Spleen (tissue), 7 donors: ENCODE measurements around the gene PDE4B.

Source experiments
- POLR2A ChIP-seq, 3 donors: fragments of 450-650 bp; IDR thresholded peaks; one replicate each; pipeline ENCODE4 v1.5.1; 2017; ENCODE audit warnings: antibody characterized with exemption in 3 of 3, mild to moderate bottlenecking in 1 of 3
- TF ChIP-seq, protein P1 (sequence below), 11 experiments: fragments of 200-600 bp in 7 of 11; fragments of 450-650 bp in 4 of 11; sonication (generic) in 4 of 11; IDR thresholded peaks in 8 of 11; conservative IDR thresholded peaks in 3 of 11; 1 replicate in 7 of 11; 2 replicates in 4 of 11; pipeline versions ENCODE4 v1.4.0 to v1.8.0; 2016 to 2021; ENCODE audit warnings: antibody characterized with exemption in 11 of 11, inconsistent platforms in 4 of 11, mild to moderate bottlenecking in 1 of 11
- donor health status: DM: no; HTN: no; CAD: no; lungs with moderate emphysema.
- donor health status: DM: no; HTN: no; CAD: no.
- donor health status: DM: no; HTN: no; CAD: no.

DNA sequence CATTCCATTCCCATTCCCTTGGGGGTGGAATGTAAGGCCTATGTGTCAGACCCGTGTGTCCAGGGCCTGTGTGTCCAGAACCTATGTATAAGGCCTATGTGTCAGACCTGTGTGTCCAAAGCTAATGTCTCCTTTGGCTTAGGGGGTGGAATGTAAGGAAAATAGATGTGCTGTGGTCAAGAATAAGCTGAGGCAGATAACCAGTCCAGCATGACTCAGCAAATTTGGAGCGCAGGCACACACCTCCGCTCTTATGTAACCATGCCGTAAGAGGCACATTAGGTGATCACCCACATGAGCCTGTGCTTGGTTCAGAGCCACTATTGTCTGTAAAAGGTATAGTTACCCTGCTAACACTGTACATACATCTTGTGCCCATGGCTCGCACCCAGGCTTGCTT lies 590.5 kb downstream of the PDE4B start:
- TF ChIP-seq, protein P1, sequence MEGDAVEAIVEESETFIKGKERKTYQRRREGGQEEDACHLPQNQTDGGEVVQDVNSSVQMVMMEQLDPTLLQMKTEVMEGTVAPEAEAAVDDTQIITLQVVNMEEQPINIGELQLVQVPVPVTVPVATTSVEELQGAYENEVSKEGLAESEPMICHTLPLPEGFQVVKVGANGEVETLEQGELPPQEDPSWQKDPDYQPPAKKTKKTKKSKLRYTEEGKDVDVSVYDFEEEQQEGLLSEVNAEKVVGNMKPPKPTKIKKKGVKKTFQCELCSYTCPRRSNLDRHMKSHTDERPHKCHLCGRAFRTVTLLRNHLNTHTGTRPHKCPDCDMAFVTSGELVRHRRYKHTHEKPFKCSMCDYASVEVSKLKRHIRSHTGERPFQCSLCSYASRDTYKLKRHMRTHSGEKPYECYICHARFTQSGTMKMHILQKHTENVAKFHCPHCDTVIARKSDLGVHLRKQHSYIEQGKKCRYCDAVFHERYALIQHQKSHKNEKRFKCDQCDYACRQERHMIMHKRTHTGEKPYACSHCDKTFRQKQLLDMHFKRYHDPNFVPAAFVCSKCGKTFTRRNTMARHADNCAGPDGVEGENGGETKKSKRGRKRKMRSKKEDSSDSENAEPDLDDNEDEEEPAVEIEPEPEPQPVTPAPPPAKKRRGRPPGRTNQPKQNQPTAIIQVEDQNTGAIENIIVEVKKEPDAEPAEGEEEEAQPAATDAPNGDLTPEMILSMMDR (IDR thresholded peaks at IDR 0.05 in 8 of 11, conservative IDR thresholded peaks at IDR 0.05 in 3 of 11): no peak
- TF ChIP-seq POLR2A (IDR thresholded peaks at IDR 0.05): no peak
